HCT116 (cell line): ENCODE results near the gene RANBP17. TPM values are rescaled to one million over a fixed set of nuclear protein-coding genes. Genes with fewer than 3 reads are reported as not detected.

Source experiments
- ATAC-seq: fragments of 200-7000 bp; cut with Tn5 transposase; 2 replicates; pipeline ENCODE4 v1.9.1; 2020; ENCODE audit warnings: mild to moderate bottlenecking, moderate library complexity
- BruUV-seq: library from RNA; stranded (reverse); fragments of 400-500 nt; replicated peaks from 2 replicates; lab custom pipeline; 2021; lab: Mats Ljungman, UMichigan
- CTCF ChIA-PET: fragments of 300-600 bp; sonication (Branson Sonifier 250); formaldehyde crosslinking; loops from one replicate; lab custom pipeline; 2021; ENCODE audit warnings: antibody characterized with exemption; lab: Charles Lee
- POLR2A ChIA-PET: fragments of 300-600, 350-600 bp; sonication (Branson Sonifier 250); formaldehyde crosslinking; loops from one replicate; lab custom pipeline; 2021; ENCODE audit warnings: antibody characterized with exemption; lab: Charles Lee
- RAD21 ChIA-PET, 2 experiments: fragments of 300-600 bp; sonication (Branson Sonifier 250); formaldehyde crosslinking; loops; one replicate each; lab custom pipeline; 2023; ENCODE audit warnings: low total read pairs in 2 of 2; ENCODE audit not compliant: uncharacterized antibody in 2 of 2, unreplicated experiment in 2 of 2, low non-redundant PET in 1 of 2; lab: Charles Lee
- DNase-seq: peaks from one replicate; pipeline ENCODE4 v3.0.0-alpha.2; 2010; ENCODE audit warnings: low read depth, low spot score
- H2AFZ ChIP-seq: fragments of 200-600 bp; shearing (Covaris generic), sonication (generic); 2 replicates; pipeline ENCODE4 v1.6.1; 2017; ENCODE audit warnings: low read depth, mixed run types, mixed read lengths, antibody characterized with exemption, low read length; ENCODE audit not compliant: poor library complexity, severe bottlenecking
- H3K27ac ChIP-seq: 2 replicates; pipeline ENCODE4 v1.5.1; 2012; ENCODE audit warnings: low read depth, low read length
- H3K27me3 ChIP-seq: fragments of 200-600 bp; sonication (generic); 2 replicates; pipeline ENCODE4 v1.6.1; 2016; ENCODE audit warnings: mixed run types, low read length, mixed read lengths; ENCODE audit not compliant: insufficient read depth
- H3K36me3 ChIP-seq, 2 experiments: fragments of 200-500 bp in 1 of 2; fragments of 200-600 bp in 1 of 2; sonication (Bioruptor generic) in 1 of 2; sonication (generic) in 1 of 2; 2 replicates each; pipeline versions ENCODE4 v1.5.1 to v1.6.1; 2014 to 2016; ENCODE audit warnings: low read length in 2 of 2, inconsistent platforms in 1 of 2, mixed read lengths in 1 of 2, mixed run types in 1 of 2; ENCODE audit not compliant: insufficient read depth in 2 of 2, control insufficient read depth in 1 of 2
- H3K4me1 ChIP-seq, 2 experiments: fragments of 200-600 bp in 1 of 2; sonication (generic) in 1 of 2; 2 replicates each; pipeline versions ENCODE4 v1.5.1 to v1.6.1; 2012 to 2017; ENCODE audit warnings: low read length in 2 of 2, inconsistent platforms in 1 of 2, mild to moderate bottlenecking in 1 of 2, mixed read lengths in 1 of 2, mixed run types in 1 of 2, moderate library complexity in 1 of 2; ENCODE audit not compliant: insufficient read depth in 2 of 2, control insufficient read depth in 1 of 2
- H3K4me2 ChIP-seq: fragments of 200-600 bp; sonication (generic); 2 replicates; pipeline ENCODE4 v1.6.1; 2017; ENCODE audit warnings: mixed run types, low read length, mixed read lengths
- H3K4me3 ChIP-seq, 2 experiments: fragments of 200-600 bp in 1 of 2; sonication (generic) in 1 of 2; replicated peaks in 1 of 2; 2 replicates each; pipeline ENCODE4 v1.5.1; 2011 to 2016; ENCODE audit warnings: low read length in 2 of 2, control low read depth in 1 of 2, low read depth in 1 of 2, mild to moderate bottlenecking in 1 of 2, mixed read lengths in 1 of 2, mixed run types in 1 of 2
- H3K79me2 ChIP-seq: fragments of 200-600 bp; sonication (generic); 2 replicates; pipeline ENCODE4 v1.6.1; 2017; ENCODE audit warnings: mild to moderate bottlenecking, mixed run types, low read length, moderate library complexity, mixed read lengths; ENCODE audit not compliant: insufficient read depth
- H3K9ac ChIP-seq: fragments of 200-600 bp; sonication (generic); 2 replicates; pipeline ENCODE4 v1.6.1; 2016; ENCODE audit warnings: low read length, mixed read lengths
- H3K9me2 ChIP-seq: fragments of 200-600 bp; sonication (generic), shearing (Covaris generic); 2 replicates; pipeline ENCODE4 v1.6.1; 2017; ENCODE audit warnings: mixed run types, mild to moderate bottlenecking, moderate library complexity; ENCODE audit not compliant: insufficient read depth
- H3K9me3 ChIP-seq, 2 experiments: fragments of 200-500 bp in 1 of 2; fragments of 200-600 bp in 1 of 2; sonication (Bioruptor generic) in 1 of 2; sonication (generic) in 1 of 2; 2 replicates each; pipeline ENCODE4 v1.6.1; 2014 to 2017; ENCODE audit warnings: low read length in 2 of 2, mixed read lengths in 2 of 2, inconsistent platforms in 1 of 2, low read depth in 1 of 2, mild to moderate bottlenecking in 1 of 2, mixed run types in 1 of 2, moderate library complexity in 1 of 2; ENCODE audit not compliant: control insufficient read depth in 1 of 2, insufficient read depth in 1 of 2
- H4K20me1 ChIP-seq: fragments of 200-600 bp; sonication (generic), shearing (Covaris generic); 2 replicates; pipeline ENCODE4 v1.6.1; 2017; ENCODE audit warnings: mixed run types, mild to moderate bottlenecking, moderate library complexity; ENCODE audit not compliant: insufficient read depth
- CBX3 ChIP-seq: IDR thresholded peaks from 2 replicates; pipeline ENCODE4 v1.6.1; 2012; ENCODE audit warnings: low read depth
- CEBPB ChIP-seq: IDR thresholded peaks from 2 replicates; pipeline ENCODE4 v1.6.1; 2012; ENCODE audit warnings: low read depth
- EGR1 ChIP-seq: IDR thresholded peaks from 2 replicates; pipeline ENCODE4 v1.6.1; 2012; ENCODE audit warnings: low read depth
- ELF1 ChIP-seq: IDR thresholded peaks from 2 replicates; pipeline ENCODE4 v1.6.1; 2012; ENCODE audit warnings: low read depth, borderline replicate concordance
- EZH2 ChIP-seq: fragments of 200-600 bp; sonication (generic); IDR thresholded peaks from 2 replicates; pipeline ENCODE4 v1.6.1; 2017; ENCODE audit warnings: antibody characterized with exemption, mixed run types
- EZH2phosphoT487 ChIP-seq: fragments of 200-600 bp; IDR thresholded peaks from 2 replicates; pipeline ENCODE4 v1.6.1; 2018; ENCODE audit warnings: antibody characterized with exemption, borderline replicate concordance
- POLR2A ChIP-seq: IDR thresholded peaks from 2 replicates; pipeline ENCODE4 v1.7.0; 2011; ENCODE audit warnings: borderline replicate concordance; ENCODE audit not compliant: insufficient read depth, insufficient read length; ENCODE audit errors: extremely low read depth
- POLR2AphosphoS5 ChIP-seq: IDR thresholded peaks from 2 replicates; pipeline ENCODE4 v1.6.1; 2011; ENCODE audit warnings: mild to moderate bottlenecking, low read depth, low read length, moderate library complexity
- RAD21 ChIP-seq: IDR thresholded peaks from 2 replicates; pipeline ENCODE4 v1.6.1; 2012; ENCODE audit warnings: low read depth, mild to moderate bottlenecking
- SIN3A ChIP-seq: IDR thresholded peaks from 2 replicates; pipeline ENCODE4 v1.6.1; 2012; ENCODE audit warnings: low read depth
- SP1 ChIP-seq: IDR thresholded peaks from 2 replicates; pipeline ENCODE4 v1.6.1; 2012; ENCODE audit warnings: low read depth
- YY1 ChIP-seq: IDR thresholded peaks from 2 replicates; pipeline ENCODE4 v1.6.1; 2011; ENCODE audit warnings: low read length, low read depth, moderate library complexity, mild to moderate bottlenecking; ENCODE audit not compliant: insufficient replicate concordance; ENCODE audit errors: extremely low read depth
- ZFX ChIP-seq: fragments of 450-650 bp; IDR thresholded peaks from 2 replicates; pipeline ENCODE4 v1.6.1; 2017
- ZNF274 ChIP-seq: fragments of 200-500 bp; sonication (Bioruptor generic); IDR thresholded peaks from 2 replicates; pipeline ENCODE4 v1.6.1; 2014; ENCODE audit warnings: mild to moderate bottlenecking, low read depth, low read length, inconsistent platforms
- intact Hi-C: fragments of 100-400 bp; cut with micrococcal nuclease; formaldehyde crosslinking; loops from 2 replicates; pipeline ENCODE4 v1.10.0; 2022
- total RNA-seq: library from RNA; stranded (reverse); gene quantifications from one replicate; pipeline ENCODE4 v1.2.1, GENCODE V29; 2021; ENCODE audit not compliant: unreplicated experiment
- TF ChIP-seq, protein P1 (sequence below), 3 experiments: fragments of 200-600 bp in 1 of 3; sonication (generic) in 1 of 3; IDR thresholded peaks in 2 of 3; conservative IDR thresholded peaks in 1 of 3; 2 replicates each; pipeline ENCODE4 v1.5.1; 2012 to 2017; ENCODE audit warnings: low read depth in 2 of 3, low read length in 2 of 3, antibody characterized with exemption in 1 of 3, borderline replicate concordance in 1 of 3, control low read depth in 1 of 3, mild to moderate bottlenecking in 1 of 3, mixed read lengths in 1 of 3, mixed run types in 1 of 3, moderate library complexity in 1 of 3; ENCODE audit not compliant: insufficient read depth in 1 of 3
- TF ChIP-seq, protein P2 (sequence below): IDR thresholded peaks from 2 replicates; pipeline ENCODE4 v1.6.1; 2012
- TF ChIP-seq, protein P3 (sequence below): IDR thresholded peaks from 2 replicates; pipeline ENCODE4 v1.6.1; 2011; ENCODE audit warnings: mild to moderate bottlenecking, low read length, moderate library complexity; ENCODE audit not compliant: insufficient replicate concordance; ENCODE audit errors: extremely low read depth
- TF ChIP-seq, protein P4 (sequence below): IDR thresholded peaks from 2 replicates; pipeline ENCODE4 v1.6.1; 2012
- TF ChIP-seq, protein P5 (sequence below): IDR thresholded peaks from 2 replicates; pipeline ENCODE4 v1.6.1; 2012; ENCODE audit warnings: low read depth

The RANBP17 gene
- total RNA-seq, 1 experiment from 2014 or later, result 18.2 TPM

DNA sequence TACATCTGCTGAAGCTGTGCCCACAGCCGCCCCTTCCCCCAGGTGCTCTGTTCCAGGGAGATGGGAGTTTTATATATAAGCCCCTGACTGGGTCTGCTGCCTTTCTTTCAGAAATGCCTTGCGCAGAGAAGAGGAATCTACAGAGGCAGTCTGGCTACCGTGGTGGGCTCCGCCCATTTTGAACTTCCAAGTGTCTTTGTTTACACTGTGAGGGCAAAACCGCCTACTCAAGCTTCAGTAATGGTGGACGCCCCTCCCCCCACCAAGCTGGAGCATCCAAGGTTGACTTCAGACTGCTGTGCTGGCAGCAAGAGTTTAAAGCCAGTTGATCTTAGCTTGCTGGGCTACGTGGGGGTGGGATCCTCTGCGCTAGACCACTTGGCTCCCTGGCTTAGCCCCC is 41.3 kb downstream of the RANBP17 start:
- intact Hi-C loops, result no loop called here
- RAD21 ChIA-PET, result no interaction called here
- Histone ChIP-seq H2AFZ (no peak overlapping the region), H3K4me2 (no peak overlapping the region), H3K27me3 (no peaks in the 10 kb centered on the region), H3K9me3 (no peaks in the 10 kb centered on the region), H4K20me1 (no peaks in the 10 kb centered on the region), H3K9me2 (no peaks in the 10 kb centered on the region), H3K4me1 (no peaks in the 10 kb centered on the region; a peak in 1 of 4 replicates), H3K9ac (no peak overlapping the region), H3K27ac (no peak overlapping the region), H3K36me3 (no peaks in the 10 kb centered on the region), H3K4me3 (no peak overlapping the region), H3K79me2 (no peaks in the 10 kb centered on the region)
- DNase-seq, result no peak
- ATAC-seq, result no peak
- TF ChIP-seq, protein P1, sequence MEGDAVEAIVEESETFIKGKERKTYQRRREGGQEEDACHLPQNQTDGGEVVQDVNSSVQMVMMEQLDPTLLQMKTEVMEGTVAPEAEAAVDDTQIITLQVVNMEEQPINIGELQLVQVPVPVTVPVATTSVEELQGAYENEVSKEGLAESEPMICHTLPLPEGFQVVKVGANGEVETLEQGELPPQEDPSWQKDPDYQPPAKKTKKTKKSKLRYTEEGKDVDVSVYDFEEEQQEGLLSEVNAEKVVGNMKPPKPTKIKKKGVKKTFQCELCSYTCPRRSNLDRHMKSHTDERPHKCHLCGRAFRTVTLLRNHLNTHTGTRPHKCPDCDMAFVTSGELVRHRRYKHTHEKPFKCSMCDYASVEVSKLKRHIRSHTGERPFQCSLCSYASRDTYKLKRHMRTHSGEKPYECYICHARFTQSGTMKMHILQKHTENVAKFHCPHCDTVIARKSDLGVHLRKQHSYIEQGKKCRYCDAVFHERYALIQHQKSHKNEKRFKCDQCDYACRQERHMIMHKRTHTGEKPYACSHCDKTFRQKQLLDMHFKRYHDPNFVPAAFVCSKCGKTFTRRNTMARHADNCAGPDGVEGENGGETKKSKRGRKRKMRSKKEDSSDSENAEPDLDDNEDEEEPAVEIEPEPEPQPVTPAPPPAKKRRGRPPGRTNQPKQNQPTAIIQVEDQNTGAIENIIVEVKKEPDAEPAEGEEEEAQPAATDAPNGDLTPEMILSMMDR (IDR thresholded peaks at IDR 0.05 in 2 of 3, conservative IDR thresholded peaks at IDR 0.05 in 1 of 3; ENCODE audit: borderline replicate concordance in 1 of 3, insufficient read depth in 1 of 3, low read depth in 2 of 3, low read length in 2 of 3), result no peak
- TF ChIP-seq EZH2phosphoT487, result no peak
- TF ChIP-seq EGR1, result no peak
- TF ChIP-seq, protein P2, sequence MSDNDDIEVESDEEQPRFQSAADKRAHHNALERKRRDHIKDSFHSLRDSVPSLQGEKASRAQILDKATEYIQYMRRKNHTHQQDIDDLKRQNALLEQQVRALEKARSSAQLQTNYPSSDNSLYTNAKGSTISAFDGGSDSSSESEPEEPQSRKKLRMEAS, result no peak
- TF ChIP-seq CEBPB, result no peak
- TF ChIP-seq CBX3, result no peak
- TF ChIP-seq, protein P3, sequence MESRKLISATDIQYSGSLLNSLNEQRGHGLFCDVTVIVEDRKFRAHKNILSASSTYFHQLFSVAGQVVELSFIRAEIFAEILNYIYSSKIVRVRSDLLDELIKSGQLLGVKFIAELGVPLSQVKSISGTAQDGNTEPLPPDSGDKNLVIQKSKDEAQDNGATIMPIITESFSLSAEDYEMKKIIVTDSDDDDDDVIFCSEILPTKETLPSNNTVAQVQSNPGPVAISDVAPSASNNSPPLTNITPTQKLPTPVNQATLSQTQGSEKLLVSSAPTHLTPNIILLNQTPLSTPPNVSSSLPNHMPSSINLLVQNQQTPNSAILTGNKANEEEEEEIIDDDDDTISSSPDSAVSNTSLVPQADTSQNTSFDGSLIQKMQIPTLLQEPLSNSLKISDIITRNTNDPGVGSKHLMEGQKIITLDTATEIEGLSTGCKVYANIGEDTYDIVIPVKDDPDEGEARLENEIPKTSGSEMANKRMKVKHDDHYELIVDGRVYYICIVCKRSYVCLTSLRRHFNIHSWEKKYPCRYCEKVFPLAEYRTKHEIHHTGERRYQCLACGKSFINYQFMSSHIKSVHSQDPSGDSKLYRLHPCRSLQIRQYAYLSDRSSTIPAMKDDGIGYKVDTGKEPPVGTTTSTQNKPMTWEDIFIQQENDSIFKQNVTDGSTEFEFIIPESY, result no peak
- TF ChIP-seq ZNF274, result no peak
- TF ChIP-seq POLR2AphosphoS5, result no peak
- TF ChIP-seq, protein P4, sequence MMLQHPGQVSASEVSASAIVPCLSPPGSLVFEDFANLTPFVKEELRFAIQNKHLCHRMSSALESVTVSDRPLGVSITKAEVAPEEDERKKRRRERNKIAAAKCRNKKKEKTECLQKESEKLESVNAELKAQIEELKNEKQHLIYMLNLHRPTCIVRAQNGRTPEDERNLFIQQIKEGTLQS, result no peak
- TF ChIP-seq ELF1, result no peak
- no peak for TF ChIP-seq EZH2
- TF ChIP-seq SIN3A, result no peak
- TF ChIP-seq POLR2A, result no peak
- TF ChIP-seq YY1, result no peak
- TF ChIP-seq, protein P5, sequence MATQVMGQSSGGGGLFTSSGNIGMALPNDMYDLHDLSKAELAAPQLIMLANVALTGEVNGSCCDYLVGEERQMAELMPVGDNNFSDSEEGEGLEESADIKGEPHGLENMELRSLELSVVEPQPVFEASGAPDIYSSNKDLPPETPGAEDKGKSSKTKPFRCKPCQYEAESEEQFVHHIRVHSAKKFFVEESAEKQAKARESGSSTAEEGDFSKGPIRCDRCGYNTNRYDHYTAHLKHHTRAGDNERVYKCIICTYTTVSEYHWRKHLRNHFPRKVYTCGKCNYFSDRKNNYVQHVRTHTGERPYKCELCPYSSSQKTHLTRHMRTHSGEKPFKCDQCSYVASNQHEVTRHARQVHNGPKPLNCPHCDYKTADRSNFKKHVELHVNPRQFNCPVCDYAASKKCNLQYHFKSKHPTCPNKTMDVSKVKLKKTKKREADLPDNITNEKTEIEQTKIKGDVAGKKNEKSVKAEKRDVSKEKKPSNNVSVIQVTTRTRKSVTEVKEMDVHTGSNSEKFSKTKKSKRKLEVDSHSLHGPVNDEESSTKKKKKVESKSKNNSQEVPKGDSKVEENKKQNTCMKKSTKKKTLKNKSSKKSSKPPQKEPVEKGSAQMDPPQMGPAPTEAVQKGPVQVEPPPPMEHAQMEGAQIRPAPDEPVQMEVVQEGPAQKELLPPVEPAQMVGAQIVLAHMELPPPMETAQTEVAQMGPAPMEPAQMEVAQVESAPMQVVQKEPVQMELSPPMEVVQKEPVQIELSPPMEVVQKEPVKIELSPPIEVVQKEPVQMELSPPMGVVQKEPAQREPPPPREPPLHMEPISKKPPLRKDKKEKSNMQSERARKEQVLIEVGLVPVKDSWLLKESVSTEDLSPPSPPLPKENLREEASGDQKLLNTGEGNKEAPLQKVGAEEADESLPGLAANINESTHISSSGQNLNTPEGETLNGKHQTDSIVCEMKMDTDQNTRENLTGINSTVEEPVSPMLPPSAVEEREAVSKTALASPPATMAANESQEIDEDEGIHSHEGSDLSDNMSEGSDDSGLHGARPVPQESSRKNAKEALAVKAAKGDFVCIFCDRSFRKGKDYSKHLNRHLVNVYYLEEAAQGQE, result no peak
- TF ChIP-seq ZFX, result no peak
- TF ChIP-seq SP1, result no peak
- TF ChIP-seq RAD21, result no peak
- POLR2A ChIA-PET, result no interaction called here
- no TSS peak for BruUV-seq
- CTCF ChIA-PET, result no interaction called here
